ENCODE measurements around the gene UGDH.

Gene UGDH

GRCh38 chr4:39495446-39496213 lies 31.6 kb downstream of the UGDH start:
- peak; percentile 45; the same call in 2 of the 3 replicates for ATAC-seq
- TF ChIP-seq ISL1 (CRISPR knock-in tag; IDR thresholded peaks at IDR 0.05), result no peak
- TF ChIP-seq CREB5 (CRISPR knock-in tag; IDR thresholded peaks at IDR 0.05; ENCODE audit: low read depth), result no peak
- no peak for TF ChIP-seq PATZ1 (CRISPR knock-in tag; IDR thresholded peaks at IDR 0.05; ENCODE audit: borderline replicate concordance)

- no peak for ATAC-seq
- no peak for TF ChIP-seq TOX (CRISPR knock-in tag; IDR thresholded peaks at IDR 0.05; ENCODE audit: borderline replicate concordance)
- TF ChIP-seq OSR1 (CRISPR knock-in tag; IDR thresholded peaks at IDR 0.05), result no peak
Observed at GRCh38 chr4:39494354-39494753, 32.9 kb downstream of the UGDH start.

GRCh38 chr4:39490322-39490721 lies 36.9 kb downstream of the UGDH start:
- no peak for ATAC-seq
- TF ChIP-seq CSRNP3 (CRISPR knock-in tag; IDR thresholded peaks at IDR 0.05) (no peak), OSR1 (CRISPR knock-in tag; IDR thresholded peaks at IDR 0.05) (no peak), ESRRG (CRISPR knock-in tag; IDR thresholded peaks at IDR 0.05) (no peak), ZFP3 (CRISPR knock-in tag; IDR thresholded peaks at IDR 0.05) (no peak), CSDC2 (CRISPR knock-in tag; IDR thresholded peaks at IDR 0.05) (no peak), GLIS3 (CRISPR knock-in tag; IDR thresholded peaks at IDR 0.05) (no peak)

- no peak for ATAC-seq
- TF ChIP-seq ARNTL (CRISPR knock-in tag; IDR thresholded peaks at IDR 0.05; ENCODE audit: borderline replicate concordance, low read depth), result no peak
- TF ChIP-seq ISL1 (CRISPR knock-in tag; IDR thresholded peaks at IDR 0.05), result no peak
Observed at GRCh38 chr4:39486221-39486804, 40.9 kb downstream of the UGDH start.

GRCh38 chr4:39484582-39485272 lies 42.5 kb downstream of the UGDH start:
- no peak for ATAC-seq
- TF ChIP-seq CSDC2 (CRISPR knock-in tag; IDR thresholded peaks at IDR 0.05) (no peak), PPARA (CRISPR knock-in tag; IDR thresholded peaks at IDR 0.05; ENCODE audit: borderline replicate concordance) (no peak), PATZ1 (CRISPR knock-in tag; IDR thresholded peaks at IDR 0.05; ENCODE audit: borderline replicate concordance) (no peak), RARB (CRISPR knock-in tag; IDR thresholded peaks at IDR 0.05) (no peak), CREB5 (CRISPR knock-in tag; IDR thresholded peaks at IDR 0.05; ENCODE audit: low read depth) (no peak), GLIS3 (CRISPR knock-in tag; IDR thresholded peaks at IDR 0.05) (no peak), ZC3H10 (CRISPR knock-in tag; IDR thresholded peaks at IDR 0.05) (no peak), OSR1 (CRISPR knock-in tag; IDR thresholded peaks at IDR 0.05) (no peak), POU6F1 (CRISPR knock-in tag; IDR thresholded peaks at IDR 0.05; ENCODE audit: borderline replicate concordance, low read depth) (no peak), TOX (CRISPR knock-in tag; IDR thresholded peaks at IDR 0.05; ENCODE audit: borderline replicate concordance) (no peak), ZFP3 (CRISPR knock-in tag; IDR thresholded peaks at IDR 0.05) (no peak), ARNTL (CRISPR knock-in tag; IDR thresholded peaks at IDR 0.05; ENCODE audit: borderline replicate concordance, low read depth) (no peak), ZNF70 (CRISPR knock-in tag; IDR thresholded peaks at IDR 0.05) (no peak), ESRRG (CRISPR knock-in tag; IDR thresholded peaks at IDR 0.05) (no peak)
